Trophoblast cell (in vitro differentiated cells and primary cell): Measurements from ENCODE around the gene PLCG2.
"Not testable (repeated sequence)": the region's sequence is repeated elsewhere in the genome, so short reads cannot be mapped to it uniquely, and the experiment has no call there.

Source experiments
- DNase-seq, 2 donors: peaks; one replicate each; pipeline ENCODE4 v3.0.0-alpha.2; 2016
- H2AFZ ChIP-seq: 2 replicates; pipeline ENCODE4 v1.6.1; 2013; ENCODE audit warnings: low read length, moderate library complexity, mild to moderate bottlenecking; ENCODE audit not compliant: insufficient read depth, poor library complexity
- H2AK5ac ChIP-seq: 2 replicates; pipeline ENCODE4 v1.6.1; 2013; ENCODE audit warnings: mild to moderate bottlenecking, low read length
- H2BK120ac ChIP-seq: 2 replicates; pipeline ENCODE4 v1.6.1; 2013; ENCODE audit warnings: low read length, mild to moderate bottlenecking, moderate library complexity; ENCODE audit not compliant: insufficient read depth, poor library complexity
- H2BK12ac ChIP-seq: 2 replicates; pipeline ENCODE4 v1.6.1; 2013; ENCODE audit warnings: mild to moderate bottlenecking, low read length, moderate library complexity
- H2BK5ac ChIP-seq: 2 replicates; pipeline ENCODE4 v1.6.1; 2013; ENCODE audit warnings: low read length, low read depth, moderate library complexity, mild to moderate bottlenecking; ENCODE audit not compliant: poor library complexity
- H3K14ac ChIP-seq: 2 replicates; pipeline ENCODE4 v1.6.1; 2013; ENCODE audit warnings: mild to moderate bottlenecking, low read length
- H3K18ac ChIP-seq: 2 replicates; pipeline ENCODE4 v1.6.1; 2013; ENCODE audit warnings: mild to moderate bottlenecking, low read length
- H3K23ac ChIP-seq: 2 replicates; pipeline ENCODE4 v1.6.1; 2013; ENCODE audit warnings: low read length
- H3K27ac ChIP-seq: 2 replicates; pipeline ENCODE4 v1.5.1; 2013; ENCODE audit warnings: low read depth, mild to moderate bottlenecking, inconsistent platforms, low read length, moderate library complexity
- H3K27me3 ChIP-seq: 2 replicates; pipeline ENCODE4 v1.6.1; 2013; ENCODE audit warnings: inconsistent platforms, mild to moderate bottlenecking, low read length, moderate library complexity; ENCODE audit not compliant: insufficient read depth
- H3K36me3 ChIP-seq, 2 experiments: 1 replicate in 1 of 2; 2 replicates in 1 of 2; pipeline ENCODE4 v1.6.1; 2013; ENCODE audit warnings: low read length in 2 of 2, mild to moderate bottlenecking in 2 of 2, moderate library complexity in 1 of 2; ENCODE audit not compliant: insufficient read depth in 2 of 2, control insufficient read depth in 1 of 2
- H3K4ac ChIP-seq: 2 replicates; pipeline ENCODE4 v1.6.1; 2013; ENCODE audit warnings: low read depth, mild to moderate bottlenecking, low read length, moderate library complexity
- H3K4me1 ChIP-seq, 2 experiments: 1 replicate in 1 of 2; 2 replicates in 1 of 2; pipeline ENCODE4 v1.6.1; 2013; ENCODE audit warnings: low read length in 2 of 2, mild to moderate bottlenecking in 2 of 2, moderate library complexity in 1 of 2; ENCODE audit not compliant: insufficient read depth in 2 of 2, control insufficient read depth in 1 of 2
- H3K4me2 ChIP-seq: 2 replicates; pipeline ENCODE4 v1.6.1; 2013; ENCODE audit warnings: inconsistent platforms, mild to moderate bottlenecking, low read length, moderate library complexity
- H3K4me3 ChIP-seq: 2 replicates; pipeline ENCODE4 v1.5.1; 2013; ENCODE audit warnings: mild to moderate bottlenecking, low read depth, low read length, inconsistent platforms
- H3K79me1 ChIP-seq: one replicate; pipeline ENCODE4 v1.6.1; 2013; ENCODE audit warnings: low read length
- H3K79me2 ChIP-seq: 2 replicates; pipeline ENCODE4 v1.6.1; 2013; ENCODE audit warnings: low read length, mild to moderate bottlenecking; ENCODE audit not compliant: control insufficient read depth, insufficient read depth, poor library complexity
- H3K9ac ChIP-seq: 2 replicates; pipeline ENCODE4 v1.6.1; 2013; ENCODE audit warnings: mild to moderate bottlenecking, low read length
- H3K9me3 ChIP-seq: 2 replicates; pipeline ENCODE4 v1.6.1; 2013; ENCODE audit warnings: low read depth, mild to moderate bottlenecking, control low read depth, inconsistent platforms, low read length; ENCODE audit not compliant: insufficient read depth
- H4K12ac ChIP-seq: 2 replicates; pipeline ENCODE4 v1.6.1; 2013; ENCODE audit warnings: low read depth, mild to moderate bottlenecking, low read length, moderate library complexity
- H4K8ac ChIP-seq: 2 replicates; pipeline ENCODE4 v1.6.1; 2013; ENCODE audit warnings: low read depth, mild to moderate bottlenecking, low read length, moderate library complexity
- H4K91ac ChIP-seq: one replicate; pipeline ENCODE4 v1.6.1; 2013; ENCODE audit warnings: low read depth, mild to moderate bottlenecking, low read length, moderate library complexity
- WGBS: extraction: QIAGEN DNeasy Blood & Tissue Kit; methylation state at CpG from one replicate; pipeline ENCODE4 v1.1.7; 2013; ENCODE audit warnings: missing lambda C conversion rate; ENCODE audit not compliant: insufficient read length, insufficient coverage; ENCODE audit errors: extremely low coverage; 5-methylcytosine and 5-hydroxymethylcytosine counted together

Gene PLCG2

DNA sequence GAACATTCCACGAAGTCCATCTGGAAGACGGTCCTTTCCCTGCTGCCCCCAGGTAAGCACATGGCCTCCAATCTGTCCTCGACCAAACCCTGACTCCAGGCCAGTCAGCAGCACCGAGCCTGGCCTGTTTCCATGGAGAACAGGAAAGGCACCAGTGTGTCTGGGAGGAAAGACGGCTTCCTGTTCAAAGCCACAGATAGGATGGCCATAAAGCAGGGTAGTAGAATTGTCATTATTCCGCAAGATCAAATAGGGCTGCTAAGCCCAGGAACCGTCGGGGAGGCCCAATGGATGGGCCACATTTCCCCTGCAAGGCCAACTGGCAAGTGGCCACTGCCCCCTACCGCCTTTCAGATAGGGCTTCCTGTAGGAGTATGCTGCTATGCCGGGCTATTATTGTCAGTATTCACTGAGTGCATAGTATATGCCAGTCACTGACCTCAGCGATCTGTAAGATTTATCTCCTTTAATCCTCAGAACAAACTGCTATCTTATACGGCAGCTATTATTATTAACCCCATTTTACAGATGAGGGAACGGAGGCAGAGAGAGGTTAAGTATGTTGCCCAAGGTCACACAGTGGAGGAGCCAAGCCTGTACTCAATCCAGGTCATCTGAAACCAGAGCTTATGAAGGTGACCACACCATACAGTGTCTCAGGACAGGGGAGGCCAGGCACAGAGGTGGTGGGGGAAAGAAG lies 23.0 kb upstream of the PLCG2 start:
- no peak overlapping the region for H2BK5ac ChIP-seq
- H3K9ac ChIP-seq, result no peak overlapping the region
- H2AFZ ChIP-seq, result no peak overlapping the region
- no peaks in the 10 kb centered on the region for H3K36me3 ChIP-seq
- H3K27ac ChIP-seq, result no peak overlapping the region
- no peak overlapping the region for H3K4me3 ChIP-seq
- H4K12ac ChIP-seq, result no peak overlapping the region
- peak overlapping the region; percentile 39 for H2AK5ac ChIP-seq
- H2BK120ac ChIP-seq, result no peak overlapping the region
- H4K91ac ChIP-seq, result no peak overlapping the region
- no peaks in the 10 kb centered on the region for H3K27me3 ChIP-seq
- H3K9me3 ChIP-seq, result peaks cover 2% of the 10 kb centered on the region
- no peak overlapping the region for H4K8ac ChIP-seq
- no peak overlapping the region for H3K14ac ChIP-seq
- H3K23ac ChIP-seq, result no peak overlapping the region
- H3K18ac ChIP-seq, result no peak overlapping the region
- peaks cover 4 to 7% of the 10 kb centered on the region in 2 experiments for H3K4me1 ChIP-seq
- H3K79me1 ChIP-seq, result peaks cover 2% of the 10 kb centered on the region
- no CpG with 5 or more reads among the region's 13 CpGs for WGBS
- H2BK12ac ChIP-seq, result no peak overlapping the region
- no peak overlapping the region for H3K4ac ChIP-seq
- no peaks in the 10 kb centered on the region for H3K79me2 ChIP-seq
- DNase-seq, result no peak
- no peak overlapping the region for H3K4me2 ChIP-seq

DNA sequence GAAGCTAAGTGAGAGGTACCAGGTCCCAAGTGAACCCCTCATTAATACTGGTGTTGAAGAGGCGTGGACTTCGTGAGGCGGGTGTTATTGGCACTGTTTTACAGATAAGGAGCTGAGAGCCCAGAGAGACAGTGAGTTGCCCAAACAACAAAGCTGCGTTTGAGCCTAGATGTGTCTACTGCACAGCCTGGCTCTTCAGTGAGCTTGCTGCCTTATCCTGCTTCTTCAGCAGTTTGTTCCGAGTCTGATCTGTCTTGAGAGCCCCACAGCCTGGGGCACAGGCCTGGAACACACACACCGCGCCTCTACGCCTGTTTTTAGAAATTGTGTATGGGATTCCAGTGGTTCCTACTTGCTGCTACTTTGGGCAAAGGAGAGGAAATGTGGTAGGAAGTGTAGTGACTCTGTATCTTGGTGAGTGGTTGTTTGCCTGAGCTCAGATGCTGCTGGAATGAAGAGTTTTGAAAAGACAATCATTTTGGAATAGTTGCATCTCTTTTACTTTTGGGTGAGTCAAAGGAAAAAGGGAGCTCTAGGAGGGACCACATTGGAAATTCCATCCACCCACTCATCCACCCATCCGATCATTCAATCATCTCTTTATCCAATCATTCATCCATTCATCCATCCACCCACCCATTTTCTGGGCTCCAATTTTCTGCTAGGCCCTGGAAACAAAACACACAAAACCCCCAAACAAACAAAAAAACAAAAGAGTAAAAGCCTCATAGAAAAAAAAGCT lies 22.3 kb upstream of the PLCG2 start:
- no peak overlapping the region for H3K4ac ChIP-seq
- H3K79me1 ChIP-seq, result peaks cover 2% of the 10 kb centered on the region
- no peak overlapping the region for H4K12ac ChIP-seq
- WGBS, result 100% methylated on average over 1 of the region's 9 CpGs
- H2BK12ac ChIP-seq, result no peak overlapping the region
- no peak overlapping the region for H2BK120ac ChIP-seq
- no peak overlapping the region for H3K23ac ChIP-seq
- no peak overlapping the region for H2BK5ac ChIP-seq
- no peak overlapping the region for H2AFZ ChIP-seq
- H4K8ac ChIP-seq, result no peak overlapping the region
- no peaks in the 10 kb centered on the region for H3K79me2 ChIP-seq
- H3K9me3 ChIP-seq, result peaks cover 2% of the 10 kb centered on the region
- no peak overlapping the region for H3K9ac ChIP-seq
- no peak overlapping the region for H3K18ac ChIP-seq
- H3K27ac ChIP-seq, result no peak overlapping the region
- DNase-seq, result no peak
- H3K14ac ChIP-seq, result no peak overlapping the region
- no peaks in the 10 kb centered on the region for H3K36me3 ChIP-seq
- H4K91ac ChIP-seq, result no peak overlapping the region
- H3K27me3 ChIP-seq, result no peaks in the 10 kb centered on the region
- H3K4me2 ChIP-seq, result no peak overlapping the region
- H3K4me3 ChIP-seq, result no peak overlapping the region
- H2AK5ac ChIP-seq, result peak overlapping the region; percentile 39
- peaks cover 4 to 7% of the 10 kb centered on the region in 2 experiments for H3K4me1 ChIP-seq

DNA sequence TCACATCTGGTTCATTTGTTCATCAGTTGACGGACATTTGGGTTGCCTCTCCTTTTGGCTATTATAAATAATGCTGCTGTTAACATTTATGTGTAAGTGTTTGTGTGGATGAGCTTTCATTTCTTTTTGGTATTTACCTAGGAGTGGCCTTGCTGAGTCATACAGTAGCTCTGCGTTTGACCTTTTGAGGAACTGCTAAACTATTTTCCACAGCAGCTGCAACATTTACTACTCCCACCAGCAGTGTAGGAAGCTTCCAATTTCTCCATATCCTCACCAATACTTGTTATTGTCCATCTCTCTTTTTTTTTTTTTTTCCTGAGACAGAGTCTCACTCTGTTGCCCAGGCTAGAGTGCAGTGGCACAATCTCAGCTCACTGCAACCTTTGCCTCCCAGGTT lies 20.7 kb upstream of the PLCG2 start:
- Histone ChIP-seq H3K4me3 (no peak overlapping the region), H3K27ac (no peak overlapping the region), H3K4ac (no peak overlapping the region), H3K23ac (no peak overlapping the region), H4K91ac (no peak overlapping the region), H3K9me3 (no peaks in the 10 kb centered on the region), H2BK120ac (no peak overlapping the region), H2BK5ac (no peak overlapping the region), H2BK12ac (no peak overlapping the region), H3K14ac (no peak overlapping the region), H4K8ac (no peak overlapping the region), H3K4me1 (peaks cover 4 to 7% of the 10 kb centered on the region in 2 experiments), H3K27me3 (no peaks in the 10 kb centered on the region), H3K9ac (no peak overlapping the region), H4K12ac (no peak overlapping the region), H2AK5ac (no peak overlapping the region), H2AFZ (no peak overlapping the region), H3K79me2 (no peaks in the 10 kb centered on the region), H3K4me2 (no peak overlapping the region), H3K36me3 (no peaks in the 10 kb centered on the region), H3K18ac (no peak overlapping the region), H3K79me1 (peaks cover 2% of the 10 kb centered on the region)
- DNase-seq, result peak in 1 of 2 donors; percentile 51
- WGBS, result no CpG with 5 or more reads among the region's 2 CpGs

DNA sequence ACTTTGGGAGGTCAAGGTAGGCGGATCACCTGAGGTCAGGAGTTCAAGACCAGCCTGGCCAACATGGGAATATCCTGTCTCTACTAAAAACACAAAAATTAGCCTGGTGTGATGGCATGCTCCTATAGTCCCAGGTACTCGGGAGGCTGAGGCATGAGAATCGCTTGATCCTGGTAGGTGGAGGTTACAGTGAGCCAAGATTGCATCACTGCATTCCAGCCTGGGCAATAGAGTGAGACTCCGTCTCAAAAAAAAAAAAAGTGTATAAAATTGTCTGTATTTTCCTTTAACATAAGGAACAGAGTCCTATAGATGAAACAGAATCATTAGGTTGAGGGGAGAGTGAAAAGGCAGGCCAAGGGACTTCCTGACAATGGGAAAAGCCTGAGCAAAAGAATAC lies 16.8 kb upstream of the PLCG2 start:
- H3K14ac ChIP-seq, H4K91ac ChIP-seq, H3K18ac ChIP-seq, H3K27me3 ChIP-seq, H4K12ac ChIP-seq, H3K4ac ChIP-seq, H3K23ac ChIP-seq, H2AFZ ChIP-seq, H3K4me3 ChIP-seq, H3K27ac ChIP-seq, H2BK120ac ChIP-seq, H3K9ac ChIP-seq, H3K9me3 ChIP-seq, H3K79me1 ChIP-seq, H3K36me3 ChIP-seq, H2BK12ac ChIP-seq, H2AK5ac ChIP-seq, H3K4me2 ChIP-seq, H3K4me1 ChIP-seq, H2BK5ac ChIP-seq, H4K8ac ChIP-seq, H3K79me2 ChIP-seq: not testable (repeated sequence)
- DNase-seq, result peak in 1 of 2 donors; percentile 47
- WGBS, result no CpG with 5 or more reads among the region's 4 CpGs
